ENCODE results near the gene DPP9.

The DPP9 gene

GRCh38 chr19:4676955-4677731 is 46.5 kb downstream of the DPP9 start:
- no peaks in the 10 kb centered on the region for H3K4me1 ChIP-seq
- TF ChIP-seq, protein P1, sequence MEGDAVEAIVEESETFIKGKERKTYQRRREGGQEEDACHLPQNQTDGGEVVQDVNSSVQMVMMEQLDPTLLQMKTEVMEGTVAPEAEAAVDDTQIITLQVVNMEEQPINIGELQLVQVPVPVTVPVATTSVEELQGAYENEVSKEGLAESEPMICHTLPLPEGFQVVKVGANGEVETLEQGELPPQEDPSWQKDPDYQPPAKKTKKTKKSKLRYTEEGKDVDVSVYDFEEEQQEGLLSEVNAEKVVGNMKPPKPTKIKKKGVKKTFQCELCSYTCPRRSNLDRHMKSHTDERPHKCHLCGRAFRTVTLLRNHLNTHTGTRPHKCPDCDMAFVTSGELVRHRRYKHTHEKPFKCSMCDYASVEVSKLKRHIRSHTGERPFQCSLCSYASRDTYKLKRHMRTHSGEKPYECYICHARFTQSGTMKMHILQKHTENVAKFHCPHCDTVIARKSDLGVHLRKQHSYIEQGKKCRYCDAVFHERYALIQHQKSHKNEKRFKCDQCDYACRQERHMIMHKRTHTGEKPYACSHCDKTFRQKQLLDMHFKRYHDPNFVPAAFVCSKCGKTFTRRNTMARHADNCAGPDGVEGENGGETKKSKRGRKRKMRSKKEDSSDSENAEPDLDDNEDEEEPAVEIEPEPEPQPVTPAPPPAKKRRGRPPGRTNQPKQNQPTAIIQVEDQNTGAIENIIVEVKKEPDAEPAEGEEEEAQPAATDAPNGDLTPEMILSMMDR (IDR thresholded peaks at IDR 0.05): peak; percentile 37
- no peaks in the 10 kb centered on the region for H3K79me2 ChIP-seq
- no peak overlapping the region for H3K4me2 ChIP-seq (ENCODE audit: low read length)
- H3K4me3 ChIP-seq (ENCODE audit: low read depth, low read length): no peak overlapping the region
- no peaks in the 10 kb centered on the region for H3K36me3 ChIP-seq (ENCODE audit: control insufficient read depth, insufficient read depth, low read length)
- H2AFZ ChIP-seq: no peak overlapping the region
- H3K27ac ChIP-seq: no peak overlapping the region
- no peaks in the 10 kb centered on the region for H3K27me3 ChIP-seq (ENCODE audit: control insufficient read depth, insufficient read depth, low read length)
- no peaks in the 10 kb centered on the region for H3K9me3 ChIP-seq (ENCODE audit: control insufficient read depth, low read length)
- no peak overlapping the region for H3K9ac ChIP-seq

- TF ChIP-seq, protein P1 (IDR thresholded peaks at IDR 0.05): no peak
- Histone ChIP-seq H2AFZ (no peak overlapping the region), H3K27me3 (ENCODE audit: control insufficient read depth, insufficient read depth, low read length) (no peaks in the 10 kb centered on the region), H3K79me2 (no peaks in the 10 kb centered on the region), H3K4me3 (ENCODE audit: low read depth, low read length) (no peak overlapping the region), H3K4me1 (no peaks in the 10 kb centered on the region), H3K27ac (no peak overlapping the region), H3K4me2 (ENCODE audit: low read length) (no peak overlapping the region), H3K36me3 (ENCODE audit: control insufficient read depth, insufficient read depth, low read length) (no peaks in the 10 kb centered on the region), H3K9ac (no peak overlapping the region), H3K9me3 (ENCODE audit: control insufficient read depth, low read length) (no peaks in the 10 kb centered on the region)
Observed at GRCh38 chr19:4675346-4675745, 48.3 kb downstream of the DPP9 start.

GRCh38 chr19:4673726-4674125 is 49.9 kb downstream of the DPP9 start:
- H3K4me3 ChIP-seq (ENCODE audit: low read depth, low read length): no peak overlapping the region
- no peak overlapping the region for H3K4me2 ChIP-seq (ENCODE audit: low read length)
- peaks cover 5% of the 10 kb centered on the region for H3K4me1 ChIP-seq
- no peaks in the 10 kb centered on the region for H3K9me3 ChIP-seq (ENCODE audit: control insufficient read depth, low read length)
- H3K27me3 ChIP-seq (ENCODE audit: control insufficient read depth, insufficient read depth, low read length): no peaks in the 10 kb centered on the region
- H2AFZ ChIP-seq: no peak overlapping the region
- no peaks in the 10 kb centered on the region for H3K36me3 ChIP-seq (ENCODE audit: control insufficient read depth, insufficient read depth, low read length)
- no peak overlapping the region for H3K9ac ChIP-seq
- no peak overlapping the region for H3K27ac ChIP-seq
- H3K79me2 ChIP-seq: peaks cover 5% of the 10 kb centered on the region
- TF ChIP-seq, protein P1 (IDR thresholded peaks at IDR 0.05): no peak

GRCh38 chr19:4673216-4673615 is 50.4 kb downstream of the DPP9 start:
- Histone ChIP-seq H3K27ac (no peak overlapping the region), H3K4me3 (ENCODE audit: low read depth, low read length) (no peak overlapping the region), H3K9ac (no peak overlapping the region), H3K4me2 (ENCODE audit: low read length) (no peak overlapping the region), H3K4me1 (peaks cover 5% of the 10 kb centered on the region), H3K36me3 (ENCODE audit: control insufficient read depth, insufficient read depth, low read length) (no peaks in the 10 kb centered on the region), H2AFZ (no peak overlapping the region), H3K9me3 (ENCODE audit: control insufficient read depth, low read length) (no peaks in the 10 kb centered on the region), H3K27me3 (ENCODE audit: control insufficient read depth, insufficient read depth, low read length) (no peaks in the 10 kb centered on the region), H3K79me2 (peaks cover 5% of the 10 kb centered on the region)
- TF ChIP-seq, protein P1 (IDR thresholded peaks at IDR 0.05): no peak
